A549 (cell line): Measurements from ENCODE around the gene HERC4.

Experiments used
- CTCF ChIP-seq: fragments of >200 bp; sonication (Bioruptor Twin); formaldehyde crosslinking; IDR thresholded peaks from 3 replicates; pipeline ENCODE4 v1.5.1; 2016
- JUN ChIP-seq, 2 experiments: fragments of >200 bp; sonication (Bioruptor Twin); formaldehyde crosslinking; IDR thresholded peaks; 2 replicates in 1 of 2; 3 replicates in 1 of 2; pipeline ENCODE4 v1.6.1; 2016 to 2017
- KDM1A ChIP-seq: fragments of 200-600 bp; sonication (generic); IDR thresholded peaks from 2 replicates; pipeline ENCODE4 v1.6.1; 2016; ENCODE audit warnings: low read depth, mild to moderate bottlenecking
- NFE2L2 ChIP-seq: fragments of 150-350 bp; conservative IDR thresholded peaks from 2 replicates; pipeline ENCODE4 v1.6.1; 2014; ENCODE audit warnings: low read length
- POLR2A ChIP-seq: IDR thresholded peaks from 2 replicates; pipeline ENCODE4 v1.6.1; 2012; ENCODE audit warnings: mild to moderate bottlenecking, low read length
- RAD21 ChIP-seq, 2 experiments: fragments of >200 bp in 1 of 2; sonication (Bioruptor Twin) in 1 of 2; formaldehyde crosslinking in 1 of 2; IDR thresholded peaks in 1 of 2; conservative IDR thresholded peaks in 1 of 2; 2 replicates in 1 of 2; 3 replicates in 1 of 2; pipeline ENCODE4 v1.6.1; 2012 to 2018; ENCODE audit warnings: inconsistent platforms in 1 of 2
- RARB ChIP-seq: fragments of 250-450 bp; sonication (Bioruptor Pico); IDR thresholded peaks from 2 replicates; pipeline ENCODE4 v1.8.0; 2021; ENCODE audit warnings: mild to moderate bottlenecking, moderate library complexity
- RCOR1 ChIP-seq: fragments of 150-350 bp; IDR thresholded peaks from 2 replicates; pipeline ENCODE4 v1.6.1; 2014; ENCODE audit warnings: antibody characterized with exemption, low read length, low read depth
- SREBF2 ChIP-seq: fragments of 450-650 bp; IDR thresholded peaks from 2 replicates; pipeline ENCODE4 v1.6.1; 2014; ENCODE audit warnings: mild to moderate bottlenecking, moderate library complexity

DNA sequence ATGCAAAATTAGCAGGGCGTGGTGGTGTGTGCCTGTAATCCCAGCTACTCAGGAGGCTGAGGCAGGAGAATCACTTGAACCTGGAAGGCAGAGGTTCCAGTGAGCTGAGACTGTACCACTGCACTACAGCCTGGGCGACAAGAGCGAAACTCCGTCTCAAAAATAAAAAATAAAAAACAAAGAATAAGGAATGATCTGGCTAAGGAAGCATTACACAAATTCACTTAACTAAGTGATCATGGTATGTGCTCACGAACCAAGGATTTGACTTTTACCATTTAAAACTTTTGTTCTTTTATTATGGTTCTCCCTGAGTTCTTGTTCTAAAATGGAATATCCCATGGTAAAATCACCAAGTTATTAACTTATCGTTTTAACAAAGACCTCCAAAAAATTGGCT is 119.5 kb downstream of the HERC4 start:
- TF ChIP-seq CTCF (no peak), SREBF2 (no peak), NFE2L2 (no peak), RAD21 (conservative IDR thresholded peaks at IDR 0.05 in 1 of 2, IDR thresholded peaks at IDR 0.05 in 1 of 2) (no peak), POLR2A (no peak), KDM1A (no peak), RCOR1 (no peak), JUN (IDR thresholded peaks at IDR 0.05) (no peak), RARB (CRISPR knock-in tag) (no peak)
